GM12878 (cell line): ENCODE data around the gene MTA3. TPM values are rescaled to one million over a fixed set of nuclear protein-coding genes. Genes with fewer than 3 reads are reported as not detected.

ENCODE experiments used
- ATAC-seq: fragments of 200-7000 bp; cut with Tn5 transposase; 3 replicates; pipeline ENCODE4 v1.9.1; 2020; ENCODE audit warnings: mild to moderate bottlenecking, moderate library complexity
- BruUV-seq: library from RNA; stranded (reverse); fragments of 400-500 nt; replicated peaks from 2 replicates; lab custom pipeline; 2021; lab: Mats Ljungman, UMichigan
- CTCF ChIA-PET: fragments of 300-600 bp; sonication (Branson Sonifier 250); formaldehyde crosslinking; extraction: SDS; loops from one replicate; lab custom pipeline; 2021; ENCODE audit warnings: inconsistent platforms; lab: Yijun Ruan, JAX
- POLR2A ChIA-PET: fragments of 350-600 bp; formaldehyde crosslinking; extraction: SDS; loops from one replicate; lab custom pipeline; 2021; ENCODE audit warnings: inconsistent platforms; lab: Charles Lee
- RAD21 ChIA-PET: fragments of 300-600 bp; sonication (Branson Sonifier 250); formaldehyde crosslinking; loops from one replicate; lab custom pipeline; 2023; ENCODE audit warnings: antibody characterized with exemption; ENCODE audit not compliant: unreplicated experiment; lab: Charles Lee
- SMC1A ChIA-PET: fragments of 300-600 bp; sonication (Branson Sonifier 250); formaldehyde crosslinking; loops from one replicate; lab custom pipeline; 2023; ENCODE audit not compliant: unreplicated experiment, uncharacterized antibody; lab: Charles Lee
- DNase-seq: peaks from one replicate; pipeline ENCODE4 v3.0.0-alpha.2; 2011; ENCODE audit warnings: low read depth, low spot score
- FAIRE-seq: peaks from 3 replicates; lab custom pipeline; 2011; peaks lifted over from hg19 to GRCh38; lab: Jason Lieb, UNC
- H2AFZ ChIP-seq: 2 replicates; pipeline ENCODE4 v1.6.0; 2011; ENCODE audit warnings: low read depth, low read length, control low read depth; ENCODE audit not compliant: control insufficient read depth
- H3K27ac ChIP-seq: 2 replicates; pipeline ENCODE4 v1.5.1; 2011; ENCODE audit warnings: control low read depth; ENCODE audit not compliant: control insufficient read depth, insufficient read depth
- H3K27me3 ChIP-seq, 2 experiments: replicated peaks in 1 of 2; 2 replicates each; pipeline versions ENCODE4 v1.6.0 to v1.6.1; 2011; ENCODE audit warnings: low read length in 1 of 2; ENCODE audit not compliant: control insufficient read depth in 2 of 2, insufficient read depth in 2 of 2
- H3K36me3 ChIP-seq, 2 experiments: 2 replicates each; pipeline ENCODE4 v1.5.1; 2011; ENCODE audit warnings: low read length in 1 of 2; ENCODE audit not compliant: control insufficient read depth in 2 of 2, insufficient read depth in 2 of 2
- H3K4me1 ChIP-seq: 2 replicates; pipeline ENCODE4 v1.6.1; 2011; ENCODE audit warnings: mild to moderate bottlenecking, low read length, moderate library complexity, mixed read lengths; ENCODE audit not compliant: control insufficient read depth, insufficient read depth
- H3K4me2 ChIP-seq: 2 replicates; pipeline ENCODE4 v1.6.0; 2011; ENCODE audit warnings: control low read depth; ENCODE audit not compliant: control insufficient read depth, insufficient read depth
- H3K4me3 ChIP-seq: fragments of 200-600 bp; sonication (generic); 2 replicates; pipeline ENCODE4 v1.5.1; 2016
- H3K79me2 ChIP-seq: 2 replicates; pipeline ENCODE4 v1.6.0; 2011; ENCODE audit warnings: low read length; ENCODE audit not compliant: control insufficient read depth, insufficient read depth
- H3K9ac ChIP-seq: 2 replicates; pipeline ENCODE4 v1.8.0; 2011; ENCODE audit warnings: low read length, control low read depth, mixed read lengths; ENCODE audit not compliant: control insufficient read depth, insufficient read depth
- H3K9me3 ChIP-seq: replicated peaks from 3 replicates; pipeline ENCODE4 v1.5.1; 2011; ENCODE audit warnings: mild to moderate bottlenecking, low read length; ENCODE audit not compliant: control insufficient read depth, insufficient read depth
- H4K20me1 ChIP-seq: 2 replicates; pipeline ENCODE4 v1.6.0; 2011; ENCODE audit not compliant: control insufficient read depth, insufficient read depth
- EED ChIP-seq: sonication (generic); IDR thresholded peaks from 2 replicates; pipeline ENCODE4 v1.6.1; 2016; ENCODE audit warnings: antibody characterized with exemption, low read depth
- EGR1 ChIP-seq, 2 experiments: IDR thresholded peaks; 1 replicate in 1 of 2; 2 replicates in 1 of 2; pipeline ENCODE4 v1.6.1; 2011 to 2012; ENCODE audit warnings: low read depth in 2 of 2, low read length in 2 of 2, borderline replicate concordance in 1 of 2, mild to moderate bottlenecking in 1 of 2, moderate library complexity in 1 of 2
- IKZF2 ChIP-seq, 2 experiments: fragments of 450-650 bp; IDR thresholded peaks; 2 replicates each; pipeline ENCODE4 v1.6.1; 2017; ENCODE audit warnings: mild to moderate bottlenecking in 2 of 2, moderate library complexity in 2 of 2
- JUND ChIP-seq: IDR thresholded peaks from 2 replicates; pipeline ENCODE4 v1.6.1; 2012; ENCODE audit warnings: low read depth, mild to moderate bottlenecking, low read length, improper control_type of control experiment, moderate library complexity
- NRF1 ChIP-seq: conservative IDR thresholded peaks from 2 replicates; pipeline ENCODE4 v1.6.1; 2011; ENCODE audit warnings: mild to moderate bottlenecking, low read depth, low read length, improper control_type of control experiment
- SIX5 ChIP-seq: IDR thresholded peaks from 2 replicates; pipeline ENCODE4 v1.6.1; 2011; ENCODE audit warnings: mild to moderate bottlenecking, low read depth, low read length, moderate library complexity; ENCODE audit not compliant: severe bottlenecking
- STAT1 ChIP-seq: fragments of 450-650 bp; conservative IDR thresholded peaks from 2 replicates; pipeline ENCODE4 v1.6.1; 2014; ENCODE audit warnings: antibody characterized with exemption, mild to moderate bottlenecking
- WRNIP1 ChIP-seq: IDR thresholded peaks from 2 replicates; pipeline ENCODE4 v1.6.1; 2011; ENCODE audit warnings: low read depth, low read length, improper control_type of control experiment, borderline replicate concordance
- ZBTB40 ChIP-seq: fragments of 450-650 bp; IDR thresholded peaks from 2 replicates; pipeline ENCODE4 v1.6.1; 2016; ENCODE audit warnings: mild to moderate bottlenecking, moderate library complexity, borderline replicate concordance
- ZNF217 ChIP-seq: fragments of 450-650 bp; IDR thresholded peaks from 2 replicates; pipeline ENCODE4 v1.6.1; 2017; ENCODE audit warnings: antibody characterized with exemption, mild to moderate bottlenecking
- WGBS: methylation state at CpG from one replicate; pipeline ENCODE4 v1.1.6; 2016; ENCODE audit warnings: low lambda C conversion rate; ENCODE audit not compliant: insufficient replicate concordance, insufficient coverage; ENCODE audit errors: missing lambda C conversion rate; 5-methylcytosine and 5-hydroxymethylcytosine counted together
- in situ Hi-C: fragments of 300-500 bp; cut with MboI; formaldehyde crosslinking; loops from 9 replicates; pipeline ENCODE4 v1.14.3; 2018; ENCODE audit warnings: mixed read lengths
- intact Hi-C: fragments of 100-400 bp; cut with micrococcal nuclease; formaldehyde crosslinking; loops from one replicate; pipeline ENCODE4 v1.14.2; 2022; ENCODE audit not compliant: unreplicated experiment
- polyA plus RNA-seq, 11 experiments: library from polyadenylated mRNA; depleted of rRNA in 4 of 11; unstranded in 6 of 11; stranded (reverse) in 5 of 11; fragments of >200 nt; fragmentation: Nextera tagmentation in 4 of 11; fragmentation: Illumina TruSeq in 1 of 11; extraction: Ambion mirVana in 4 of 11; extraction: Trizol in 1 of 11; gene quantifications; 1 replicate in 1 of 11; 2 replicates in 10 of 11; pipeline versions ENCODE4 v1.2.1 to v1.2.3, GENCODE V29; 2011 to 2016; ENCODE audit warnings: inconsistent platforms in 2 of 11, missing spikeins in 2 of 11, low read depth in 1 of 11
- total RNA-seq, 4 experiments: library from RNA; depleted of rRNA in 3 of 4; stranded (reverse); fragments of >200 nt in 3 of 4; fragmentation: Illumina TruSeq in 1 of 4; extraction: Trizol in 1 of 4; gene quantifications; 2 replicates each; pipeline versions ENCODE4 v1.2.1 to v1.2.3, GENCODE V29; 2013 to 2021

MTA3 gene
- total and polyA plus RNA-seq, 10 of the 15 experiments (the other 5 are each of a cell fraction or from before 2014, with no cell fraction given): 17.6 to 45.5 (median 26.5) TPM

GRCh38 chr2:42771546-42772153 is 203.2 kb downstream of the MTA3 start:
- Histone ChIP-seq H3K4me1 (peaks cover 5% of the 10 kb centered on the region), H3K9me3 (no peaks in the 10 kb centered on the region), H3K27me3 (no peaks in the 10 kb centered on the region), H3K79me2 (no peaks in the 10 kb centered on the region), H3K4me3 (no peak overlapping the region), H2AFZ (no peak overlapping the region), H3K4me2 (no peak overlapping the region), H3K36me3 (no peaks in the 10 kb centered on the region; a peak in 1 of 4 replicates), H3K9ac (no peak overlapping the region), H4K20me1 (no peaks in the 10 kb centered on the region), H3K27ac (no peak overlapping the region)
- no peak for ATAC-seq
- POLR2A ChIA-PET: interaction anchor here (0.7 kb wide), 1 partner anchor 112 kb away, joined by 3 read pairs; no protein-coding TSS in a partner anchor
- WGBS: 72% methylated on average over 5 of the region's 5 CpGs
- no peak for DNase-seq
- SMC1A ChIA-PET: no interaction called here
- CTCF ChIA-PET: interaction anchor here (0.6 to 1.0 kb wide), 3 partner anchors 14 to 107 kb away, joined by 3 to 5 read pairs (median 4); partner anchors contain the start of gene HAAO
- no peak for FAIRE-seq
- in situ Hi-C loops (no loop called here), intact Hi-C loops (no loop called here)
- TF ChIP-seq SIX5 (no peak), NRF1 (no peak), STAT1 (no peak), IKZF2 (IDR thresholded peaks at IDR 0.05) (no peak), WRNIP1 (no peak)
- no TSS peak for BruUV-seq
- RAD21 ChIA-PET: interaction anchor here (1.0 kb wide), 1 partner anchor 20 kb away, joined by 3 read pairs; no protein-coding TSS in a partner anchor

GRCh38 chr2:42775186-42775585 is 206.8 kb downstream of the MTA3 start:
- peak overlapping the region; percentile 55; the same call in 1 of the 2 replicates for H3K4me2 ChIP-seq
- POLR2A ChIA-PET: interaction anchor here (0.6 to 2.0 kb wide), 12 partner anchors 9 to 934 kb away, joined by 3 to 8 read pairs (median 4); partner anchors contain the start of gene HAAO
- FAIRE-seq: peak; percentile 69
- RAD21 ChIA-PET: interaction anchor here (0.6 to 1.8 kb wide), 10 partner anchors 12 to 187 kb away, joined by 3 to 10 read pairs (median 4); partner anchors contain the start of gene HAAO
- H3K9ac ChIP-seq: peak overlapping the region; percentile 34; the same call in 1 of the 2 replicates
- SMC1A ChIA-PET: interaction anchor here (0.5 to 3.4 kb wide), 17 partner anchors 9 to 207 kb away, joined by 3 to 18 read pairs (median 4); no protein-coding TSS in a partner anchor
- peak overlapping the region; percentile 47 for H2AFZ ChIP-seq
- peaks cover 1% of the 10 kb centered on the region; the same call in 2 of the 3 replicates for H3K9me3 ChIP-seq
- H4K20me1 ChIP-seq: no peaks in the 10 kb centered on the region
- BruUV-seq: no TSS peak
- intact Hi-C loops (no loop called here), in situ Hi-C loops (no loop called here)
- peak overlapping the region; percentile 63 for H3K27ac ChIP-seq
- 5% methylated on average over 1 of the region's 2 CpGs for WGBS
- no peaks in the 10 kb centered on the region for H3K36me3 ChIP-seq
- H3K27me3 ChIP-seq: no peaks in the 10 kb centered on the region
- CTCF ChIA-PET: interaction anchor here (0.6 to 1.9 kb wide), 9 partner anchors 17 to 443 kb away, joined by 3 to 6 read pairs (median 4); no protein-coding TSS in a partner anchor
- peak overlapping the region; percentile 13; the same call in 1 of the 2 replicates for H3K4me3 ChIP-seq
- peak; percentile 51 for ATAC-seq
- H3K79me2 ChIP-seq: no peaks in the 10 kb centered on the region
- H3K4me1 ChIP-seq: peaks cover 5% of the 10 kb centered on the region
- DNase-seq: no peak
- no peak for TF ChIP-seq EED
- TF ChIP-seq WRNIP1: no peak
- no peak for TF ChIP-seq ZBTB40
- no peak for TF ChIP-seq JUND
- TF ChIP-seq ZNF217: no peak
- TF ChIP-seq EGR1 (IDR thresholded peaks at IDR 0.05; ENCODE audit: borderline replicate concordance in 1 of 2, low read depth in 2 of 2, low read length in 2 of 2): no peak
